Colonic mucosa (tissue), 4 donors: ENCODE data around the gene TXN2. TPM values are rescaled to one million over a fixed set of nuclear protein-coding genes. Genes with fewer than 3 reads are reported as not detected.

Experiments used
- DNase-seq: peaks from one replicate; pipeline ENCODE4 v3.0.0-alpha.2; 2020
- H3K27ac ChIP-seq: fragments of 200-600 bp; one replicate; pipeline ENCODE4 v1.8.0; 2021
- H3K27me3 ChIP-seq: fragments of 200-600 bp; one replicate; pipeline ENCODE4 v1.8.0; 2021
- H3K36me3 ChIP-seq: fragments of 200-600 bp; one replicate; pipeline ENCODE4 v1.8.0; 2021
- H3K4me1 ChIP-seq: fragments of 200-600 bp; one replicate; pipeline ENCODE4 v1.8.0; 2021; ENCODE audit warnings: mild to moderate bottlenecking
- H3K4me3 ChIP-seq: fragments of 200-600 bp; one replicate; pipeline ENCODE4 v1.8.0; 2021
- H3K9ac ChIP-seq, 2 donors: one replicate each; pipeline ENCODE4 v1.7.0; 2013; ENCODE audit warnings: control low read depth in 2 of 2, low read depth in 2 of 2, low read length in 2 of 2
- H3K9me3 ChIP-seq: fragments of 200-600 bp; one replicate; pipeline ENCODE4 v1.8.0; 2021
- intact Hi-C: fragments of 100-400 bp; cut with DNase I; formaldehyde crosslinking; loops from one replicate; pipeline ENCODE4 v1.14.1; 2022
- total RNA-seq, 2 donors: library from RNA; stranded (reverse); fragmentation: NEBNext Ultra II Directional in 1 of 2; extraction: Animal tissue kit (Norgen Biotek cat#: 25700) in 1 of 2; gene quantifications; one replicate each; pipeline ENCODE4 v1.2.1, GENCODE V29; 2021
- TF ChIP-seq, protein P1 (sequence below): fragments of 200-600 bp; IDR thresholded peaks from one replicate; pipeline ENCODE4 v1.8.0; 2022; ENCODE audit warnings: antibody characterized with exemption, mild to moderate bottlenecking
- donor health status: healthy.
- donor health status: DM: no; HTN: no; CAD: no.
- donor health status: DM: no; HTN: no; CAD: no.

Gene TXN2
- total RNA-seq, 2 donors from 2014 or later = 101 to 142 TPM

DNA sequence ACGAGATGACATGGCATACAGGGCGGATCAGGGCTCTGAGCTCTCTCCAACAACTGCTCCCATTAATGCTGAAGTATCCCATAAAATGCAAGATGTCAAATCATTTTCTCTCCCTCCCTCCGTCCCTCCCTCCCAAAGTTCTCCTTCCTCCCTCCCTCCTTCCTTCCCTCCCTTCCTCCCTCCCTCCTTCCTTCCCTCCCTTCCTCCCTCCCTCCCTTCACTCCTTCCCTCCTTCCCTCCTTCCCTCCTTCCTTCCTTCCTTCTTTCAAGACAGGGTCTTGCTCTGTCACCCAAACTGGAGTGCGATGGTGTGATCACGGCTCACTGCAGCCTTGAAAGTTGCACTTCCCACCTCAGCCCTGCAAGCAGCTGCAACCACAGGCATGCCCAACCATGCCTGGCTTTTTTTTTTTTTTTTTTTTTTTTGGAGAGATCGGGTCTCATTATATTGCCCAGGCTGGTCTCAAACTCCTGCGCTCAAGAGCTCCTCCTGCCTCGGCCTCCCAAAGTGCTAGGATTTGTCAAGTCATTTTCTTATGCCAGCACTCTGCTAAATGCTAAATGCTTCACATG is 38.2 kb downstream of the TXN2 start:
- H3K36me3 ChIP-seq = no peaks in the 10 kb centered on the region
- peak overlapping the region in 1 of 2 donors; percentile 64 for H3K9ac ChIP-seq
- DNase-seq = no peak
- no peak overlapping the region for H3K4me3 ChIP-seq
- H3K27ac ChIP-seq = no peak overlapping the region
- no peaks in the 10 kb centered on the region for H3K9me3 ChIP-seq
- H3K27me3 ChIP-seq = no peaks in the 10 kb centered on the region
- intact Hi-C loops = no loop called here
- peaks cover 3% of the 10 kb centered on the region for H3K4me1 ChIP-seq
- TF ChIP-seq, protein P1, sequence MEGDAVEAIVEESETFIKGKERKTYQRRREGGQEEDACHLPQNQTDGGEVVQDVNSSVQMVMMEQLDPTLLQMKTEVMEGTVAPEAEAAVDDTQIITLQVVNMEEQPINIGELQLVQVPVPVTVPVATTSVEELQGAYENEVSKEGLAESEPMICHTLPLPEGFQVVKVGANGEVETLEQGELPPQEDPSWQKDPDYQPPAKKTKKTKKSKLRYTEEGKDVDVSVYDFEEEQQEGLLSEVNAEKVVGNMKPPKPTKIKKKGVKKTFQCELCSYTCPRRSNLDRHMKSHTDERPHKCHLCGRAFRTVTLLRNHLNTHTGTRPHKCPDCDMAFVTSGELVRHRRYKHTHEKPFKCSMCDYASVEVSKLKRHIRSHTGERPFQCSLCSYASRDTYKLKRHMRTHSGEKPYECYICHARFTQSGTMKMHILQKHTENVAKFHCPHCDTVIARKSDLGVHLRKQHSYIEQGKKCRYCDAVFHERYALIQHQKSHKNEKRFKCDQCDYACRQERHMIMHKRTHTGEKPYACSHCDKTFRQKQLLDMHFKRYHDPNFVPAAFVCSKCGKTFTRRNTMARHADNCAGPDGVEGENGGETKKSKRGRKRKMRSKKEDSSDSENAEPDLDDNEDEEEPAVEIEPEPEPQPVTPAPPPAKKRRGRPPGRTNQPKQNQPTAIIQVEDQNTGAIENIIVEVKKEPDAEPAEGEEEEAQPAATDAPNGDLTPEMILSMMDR = no peak

DNA sequence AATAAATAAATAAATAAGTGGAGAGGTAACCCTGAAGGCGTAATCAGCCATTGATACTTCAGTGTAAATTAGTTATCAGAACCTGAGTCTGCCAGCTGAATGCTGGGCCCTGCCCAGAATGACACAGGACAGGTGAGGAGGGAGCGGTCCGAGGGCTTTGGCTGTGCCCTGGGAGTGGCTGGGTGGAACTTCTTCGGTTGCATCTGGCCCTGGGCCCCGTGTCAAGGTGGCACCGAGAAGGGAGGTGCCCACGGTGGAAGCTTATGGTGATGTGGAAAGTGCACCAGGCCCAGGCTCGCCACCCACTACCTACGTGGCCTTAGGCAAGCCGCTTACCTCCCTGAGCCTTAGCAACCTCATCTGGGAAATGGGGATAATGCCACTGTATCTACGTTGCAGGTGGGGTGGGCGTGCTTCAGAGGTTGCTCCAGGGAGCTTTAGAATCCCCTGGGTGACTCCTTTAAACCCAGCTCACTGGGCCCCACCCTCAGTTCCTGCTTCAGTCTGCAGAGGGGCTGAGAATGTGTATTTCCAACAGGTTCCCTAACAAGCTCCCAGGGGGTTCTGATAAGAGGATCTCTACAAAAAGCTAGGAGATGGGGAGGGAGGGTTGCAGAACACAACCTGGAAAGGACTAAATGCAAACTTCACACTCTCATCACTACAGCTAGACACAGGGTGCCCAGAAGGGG is 38.8 kb downstream of the TXN2 start:
- intact Hi-C loops = no loop called here
- Histone ChIP-seq H3K36me3 (no peaks in the 10 kb centered on the region), H3K9me3 (no peaks in the 10 kb centered on the region), H3K27ac (peak overlapping the region; percentile 50), H3K27me3 (no peaks in the 10 kb centered on the region), H3K4me1 (peaks cover 3% of the 10 kb centered on the region), H3K9ac (peak overlapping the region in 1 of 2 donors; percentile 64), H3K4me3 (no peak overlapping the region)
- TF ChIP-seq, protein P1 = no peak
- peak; percentile 85 for DNase-seq

DNA sequence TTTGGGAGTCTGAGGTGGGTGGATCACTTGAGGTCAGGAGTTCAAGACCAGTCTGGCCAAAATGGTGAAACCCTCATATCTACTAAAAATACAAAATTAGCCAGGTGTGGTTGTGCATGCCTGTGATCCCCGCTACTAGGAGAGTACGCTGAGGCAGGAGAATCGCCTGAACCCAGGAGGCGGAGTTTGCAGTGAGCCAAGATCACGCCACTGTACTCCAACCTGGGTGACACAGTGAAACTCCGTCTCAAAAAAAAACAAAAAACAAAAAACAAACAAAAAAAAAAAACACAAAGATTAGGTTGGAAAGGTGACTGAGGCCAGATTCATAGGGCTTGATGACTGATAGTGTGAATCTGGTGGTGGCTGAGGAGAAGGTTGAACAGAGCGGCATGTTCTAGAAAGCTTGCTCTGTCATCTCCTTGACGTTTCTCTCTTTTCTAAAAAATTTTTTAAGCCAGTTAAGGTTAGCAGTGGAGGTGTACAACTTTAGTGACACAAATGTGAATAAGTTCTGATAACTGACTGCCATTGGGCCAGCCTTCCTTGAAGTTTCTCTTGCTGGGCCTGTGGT is 40.9 kb downstream of the TXN2 start:
- TF ChIP-seq, protein P1 = no peak
- no peak for DNase-seq
- Histone ChIP-seq H3K36me3 (no peaks in the 10 kb centered on the region), H3K4me3 (no peak overlapping the region), H3K9me3 (no peaks in the 10 kb centered on the region), H3K27ac (no peak overlapping the region), H3K4me1 (peaks cover 11% of the 10 kb centered on the region), H3K9ac (peak overlapping the region in 1 of 2 donors; percentile 24), H3K27me3 (no peaks in the 10 kb centered on the region)
- intact Hi-C loops = no loop called here

DNA sequence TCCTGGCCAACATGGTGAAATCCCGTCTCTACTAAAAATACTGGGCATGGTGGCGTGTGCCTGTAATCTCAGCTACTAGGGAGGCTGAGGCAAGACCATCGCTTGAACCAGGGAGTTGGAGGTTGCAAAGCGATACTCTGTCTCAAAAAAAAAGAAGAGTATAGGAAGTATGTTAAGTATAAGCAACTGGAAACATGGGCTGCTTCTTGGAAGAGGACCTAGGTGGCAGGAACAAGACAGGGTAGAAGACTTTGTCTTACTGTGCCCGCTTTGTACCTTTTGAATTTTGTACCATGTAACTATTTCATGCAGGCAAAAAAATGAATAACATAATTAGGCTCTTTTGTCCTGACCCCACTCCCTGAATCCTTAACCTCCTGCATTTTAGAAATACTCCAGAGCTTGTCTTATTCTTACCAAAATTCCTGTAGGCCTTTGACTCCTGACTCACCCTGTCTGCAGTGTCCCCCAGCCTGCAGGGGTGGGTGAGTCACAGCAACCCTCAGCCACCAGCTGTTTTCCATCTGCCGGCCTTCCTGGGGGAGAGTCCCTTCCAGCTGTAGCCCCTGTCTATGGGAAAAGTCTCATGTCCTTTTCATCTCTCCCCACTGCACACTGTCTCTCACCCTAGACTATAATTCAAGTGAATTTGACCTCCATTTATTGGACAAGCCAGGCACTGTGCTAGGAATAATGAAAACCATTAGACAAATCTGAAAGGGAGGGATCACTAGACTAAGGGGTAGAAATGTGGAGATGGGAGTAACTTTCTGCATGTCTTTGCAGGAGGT is 41.8 kb downstream of the TXN2 start:
- Histone ChIP-seq H3K4me1 (peaks cover 12% of the 10 kb centered on the region), H3K4me3 (no peak overlapping the region), H3K27ac (peak overlapping the region; percentile 4)

More for the DNA sequence above, 41.8 kb downstream of the TXN2 start:
- no peaks in the 10 kb centered on the region for H3K9me3 ChIP-seq
- H3K9ac ChIP-seq = no peak overlapping the region
- H3K36me3 ChIP-seq = no peaks in the 10 kb centered on the region
- TF ChIP-seq, protein P1 = no peak
- no peaks in the 10 kb centered on the region for H3K27me3 ChIP-seq
- intact Hi-C loops = no loop called here
- DNase-seq = peak; percentile 65
